ENCODE results near the gene VSIR.

DNA sequence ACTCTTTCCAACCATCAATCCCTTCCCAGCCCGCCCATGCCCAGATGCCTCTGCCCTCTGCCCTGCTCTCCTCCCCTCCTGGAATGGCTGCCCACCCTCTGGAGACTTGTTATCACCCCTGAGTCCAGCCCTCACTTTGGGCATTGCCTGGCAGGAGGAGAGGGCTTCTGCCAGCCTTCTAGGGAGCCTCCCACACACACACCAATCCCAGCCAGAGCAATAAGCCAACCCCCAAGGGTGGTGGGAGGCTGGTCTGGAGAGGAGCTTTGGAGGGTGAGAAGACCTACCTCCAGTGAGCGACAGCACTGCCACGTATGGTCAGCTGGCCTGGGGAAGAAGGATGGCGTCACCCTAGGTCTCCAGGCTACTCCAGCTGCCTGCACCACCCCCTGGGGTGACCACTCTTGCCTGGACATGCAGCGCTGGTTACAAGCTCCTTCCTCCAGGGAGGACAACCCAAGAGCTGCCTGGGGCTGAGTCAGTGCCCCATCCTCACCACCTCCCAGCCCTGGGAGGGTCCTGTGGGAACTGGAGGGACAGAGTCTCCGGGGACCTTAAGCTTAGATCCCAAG, 62.2 kb downstream of the VSIR start:
- TF ChIP-seq, protein P1, sequence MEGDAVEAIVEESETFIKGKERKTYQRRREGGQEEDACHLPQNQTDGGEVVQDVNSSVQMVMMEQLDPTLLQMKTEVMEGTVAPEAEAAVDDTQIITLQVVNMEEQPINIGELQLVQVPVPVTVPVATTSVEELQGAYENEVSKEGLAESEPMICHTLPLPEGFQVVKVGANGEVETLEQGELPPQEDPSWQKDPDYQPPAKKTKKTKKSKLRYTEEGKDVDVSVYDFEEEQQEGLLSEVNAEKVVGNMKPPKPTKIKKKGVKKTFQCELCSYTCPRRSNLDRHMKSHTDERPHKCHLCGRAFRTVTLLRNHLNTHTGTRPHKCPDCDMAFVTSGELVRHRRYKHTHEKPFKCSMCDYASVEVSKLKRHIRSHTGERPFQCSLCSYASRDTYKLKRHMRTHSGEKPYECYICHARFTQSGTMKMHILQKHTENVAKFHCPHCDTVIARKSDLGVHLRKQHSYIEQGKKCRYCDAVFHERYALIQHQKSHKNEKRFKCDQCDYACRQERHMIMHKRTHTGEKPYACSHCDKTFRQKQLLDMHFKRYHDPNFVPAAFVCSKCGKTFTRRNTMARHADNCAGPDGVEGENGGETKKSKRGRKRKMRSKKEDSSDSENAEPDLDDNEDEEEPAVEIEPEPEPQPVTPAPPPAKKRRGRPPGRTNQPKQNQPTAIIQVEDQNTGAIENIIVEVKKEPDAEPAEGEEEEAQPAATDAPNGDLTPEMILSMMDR (IDR thresholded peaks at IDR 0.05 in 8 of 11, conservative IDR thresholded peaks at IDR 0.05 in 3 of 11): no peak
- no peak for TF ChIP-seq POLR2A (IDR thresholded peaks at IDR 0.05)
